Measurements from ENCODE around the gene FBXO47. TPM values are rescaled to one million over a fixed set of nuclear protein-coding genes. Genes with fewer than 3 reads are reported as not detected.

Gene FBXO47
- polyA plus RNA-seq, 3 donors, result not detected

DNA sequence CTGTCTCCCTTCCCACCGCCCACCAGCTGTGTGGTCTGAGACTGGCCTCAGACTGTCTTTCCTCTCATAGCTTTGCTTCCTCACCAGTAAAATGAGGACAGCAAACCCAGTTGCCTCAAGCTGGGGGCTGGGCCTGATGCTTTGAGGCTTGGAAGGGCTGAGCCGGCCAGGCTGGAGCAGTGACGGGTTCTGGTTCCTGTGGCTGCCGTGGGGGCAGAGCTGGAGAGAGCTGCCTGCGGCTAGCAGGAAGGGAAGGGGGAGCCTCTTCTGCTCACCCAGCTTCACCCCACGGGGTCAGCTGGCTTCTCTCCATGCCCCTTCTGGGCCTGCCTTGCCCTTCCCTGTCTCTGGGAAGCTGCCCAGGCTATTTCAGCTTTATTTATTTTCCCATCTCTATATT, 73.6 kb downstream of the FBXO47 start:
- Mint-ChIP-seq H3K27ac (peak overlapping the region in 3 of 7 donors; percentile 42 to 80 (median 68)), H3K36me3 (peaks cover 60 to 85% of the 10 kb centered on the region in 2 donors), H3K27me3 (ENCODE audit: low read depth in 3 of 3) (peaks cover 0 to 1% (median 0%) of the 10 kb centered on the region in 3 donors), H3K4me3 (no peak overlapping the region), H3K4me1 (peaks cover 39% of the 10 kb centered on the region), H3K9me3 (no peaks in the 10 kb centered on the region)
- H3K27ac ChIP-seq (ENCODE audit: low read depth in 1 of 2, low read length in 2 of 2), result peak overlapping the region; percentile 1 to 50
- H3K36me3 ChIP-seq (replicated peaks in 1 of 2; ENCODE audit: control insufficient read depth in 1 of 2, insufficient read depth in 2 of 2, low read length in 2 of 2), result peaks cover 82 to 91% of the 10 kb centered on the region in 2 donors
- intact Hi-C loops (cut with micrococcal nuclease), result no loop called here
- H3K4me3 ChIP-seq (replicated peaks in 1 of 3; ENCODE audit: low read depth in 2 of 3, low read length in 3 of 3), result no peak overlapping the region
- peaks cover 75% of the 10 kb centered on the region for H3K79me2 ChIP-seq (ENCODE audit: insufficient read depth, low read length)
- no peak overlapping the region for H2AFZ ChIP-seq (ENCODE audit: insufficient read depth, low read depth, low read length, poor library complexity, severe bottlenecking)
- H3K9ac ChIP-seq (ENCODE audit: insufficient read depth, low read length, poor library complexity, severe bottlenecking), result no peak overlapping the region
- peaks cover 20 to 35% of the 10 kb centered on the region in 2 donors for H3K4me1 ChIP-seq (ENCODE audit: control insufficient read depth in 1 of 2, insufficient read depth in 2 of 2, low read length in 2 of 2)
- WGBS (ENCODE audit: insufficient coverage), result 4% methylated on average over 5 of the region's 6 CpGs
- H4K20me1 ChIP-seq (ENCODE audit: insufficient read depth, low read length), result peaks cover 99% of the 10 kb centered on the region
- H3K27me3 ChIP-seq (ENCODE audit: control insufficient read depth in 2 of 2, insufficient read depth in 2 of 2, low read length in 2 of 2), result no peaks in the 10 kb centered on the region
- TF ChIP-seq, protein P1, sequence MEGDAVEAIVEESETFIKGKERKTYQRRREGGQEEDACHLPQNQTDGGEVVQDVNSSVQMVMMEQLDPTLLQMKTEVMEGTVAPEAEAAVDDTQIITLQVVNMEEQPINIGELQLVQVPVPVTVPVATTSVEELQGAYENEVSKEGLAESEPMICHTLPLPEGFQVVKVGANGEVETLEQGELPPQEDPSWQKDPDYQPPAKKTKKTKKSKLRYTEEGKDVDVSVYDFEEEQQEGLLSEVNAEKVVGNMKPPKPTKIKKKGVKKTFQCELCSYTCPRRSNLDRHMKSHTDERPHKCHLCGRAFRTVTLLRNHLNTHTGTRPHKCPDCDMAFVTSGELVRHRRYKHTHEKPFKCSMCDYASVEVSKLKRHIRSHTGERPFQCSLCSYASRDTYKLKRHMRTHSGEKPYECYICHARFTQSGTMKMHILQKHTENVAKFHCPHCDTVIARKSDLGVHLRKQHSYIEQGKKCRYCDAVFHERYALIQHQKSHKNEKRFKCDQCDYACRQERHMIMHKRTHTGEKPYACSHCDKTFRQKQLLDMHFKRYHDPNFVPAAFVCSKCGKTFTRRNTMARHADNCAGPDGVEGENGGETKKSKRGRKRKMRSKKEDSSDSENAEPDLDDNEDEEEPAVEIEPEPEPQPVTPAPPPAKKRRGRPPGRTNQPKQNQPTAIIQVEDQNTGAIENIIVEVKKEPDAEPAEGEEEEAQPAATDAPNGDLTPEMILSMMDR (IDR thresholded peaks at IDR 0.05), result no peak
- no peaks in the 10 kb centered on the region for H3K9me3 ChIP-seq (replicated peaks in 1 of 2; ENCODE audit: control insufficient read depth in 1 of 2, insufficient read depth in 1 of 2, low read length in 2 of 2)
- no peak overlapping the region for H3K4me2 ChIP-seq (replicated peaks; ENCODE audit: extremely low read depth, low read length, poor library complexity, severe bottlenecking)
- no peak for DNase-seq

DNA sequence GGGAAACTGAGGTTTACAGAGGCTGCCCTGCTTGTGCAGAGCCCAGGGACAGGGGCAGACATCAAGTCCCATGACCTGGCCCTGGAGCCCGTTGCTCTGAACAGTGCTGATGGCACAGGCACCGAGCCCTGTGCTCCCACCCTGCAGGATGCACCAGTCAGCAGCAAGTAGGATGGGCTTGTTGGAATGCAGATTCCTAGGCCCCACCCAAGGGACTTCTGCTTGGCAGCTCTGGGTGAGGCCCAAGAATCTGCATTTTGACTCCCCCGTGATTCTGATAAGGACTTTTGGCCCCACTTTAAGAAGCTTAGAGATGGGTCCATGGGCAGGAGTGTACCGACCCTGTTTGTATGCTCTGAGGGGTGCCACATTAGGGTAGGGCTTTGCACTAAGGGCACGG, 74.1 kb downstream of the FBXO47 start:
- H3K27me3 ChIP-seq (ENCODE audit: control insufficient read depth in 2 of 2, insufficient read depth in 2 of 2, low read length in 2 of 2), result no peaks in the 10 kb centered on the region
- Mint-ChIP-seq H3K27ac (peak overlapping the region in 1 of 7 donors; percentile 42), H3K4me3 (no peak overlapping the region), H3K36me3 (peaks cover 62 to 90% of the 10 kb centered on the region in 2 donors), H3K4me1 (peaks cover 34% of the 10 kb centered on the region), H3K9me3 (no peaks in the 10 kb centered on the region), H3K27me3 (ENCODE audit: low read depth in 3 of 3) (peaks cover 0 to 1% (median 0%) of the 10 kb centered on the region in 3 donors)
- peaks cover 15 to 30% of the 10 kb centered on the region in 2 donors for H3K4me1 ChIP-seq (ENCODE audit: control insufficient read depth in 1 of 2, insufficient read depth in 2 of 2, low read length in 2 of 2)
- DNase-seq, result no peak
- intact Hi-C loops (cut with micrococcal nuclease), result no loop called here
- no peak overlapping the region for H2AFZ ChIP-seq (ENCODE audit: insufficient read depth, low read depth, low read length, poor library complexity, severe bottlenecking)
- WGBS (ENCODE audit: insufficient coverage), result 85% methylated on average over 4 of the region's 5 CpGs
- no peak overlapping the region for H3K4me3 ChIP-seq (replicated peaks in 1 of 3; ENCODE audit: low read depth in 2 of 3, low read length in 3 of 3)
- H3K4me2 ChIP-seq (replicated peaks; ENCODE audit: extremely low read depth, low read length, poor library complexity, severe bottlenecking), result no peak overlapping the region
- peaks cover 83 to 96% of the 10 kb centered on the region in 2 donors for H3K36me3 ChIP-seq (replicated peaks in 1 of 2; ENCODE audit: control insufficient read depth in 1 of 2, insufficient read depth in 2 of 2, low read length in 2 of 2)
- H3K27ac ChIP-seq (ENCODE audit: low read depth in 1 of 2, low read length in 2 of 2), result peak overlapping the region; percentile 1 to 50
- H3K9me3 ChIP-seq (replicated peaks in 1 of 2; ENCODE audit: control insufficient read depth in 1 of 2, insufficient read depth in 1 of 2, low read length in 2 of 2), result no peaks in the 10 kb centered on the region
- TF ChIP-seq, protein P1 (IDR thresholded peaks at IDR 0.05), result no peak
- no peak overlapping the region for H3K9ac ChIP-seq (ENCODE audit: insufficient read depth, low read length, poor library complexity, severe bottlenecking)
- peaks cover 99% of the 10 kb centered on the region for H4K20me1 ChIP-seq (ENCODE audit: insufficient read depth, low read length)
- peaks cover 75% of the 10 kb centered on the region for H3K79me2 ChIP-seq (ENCODE audit: insufficient read depth, low read length)

Measured in CD14-positive monocyte (primary cell).